Activated T-helper 17 cell treated with anti-CD3 and anti-CD28 coated beads, Interleukin-2, amount 50 U/mL, for 72 hours (primary cell): ENCODE data around the gene ADSS2. TPM values are rescaled to one million over a fixed set of nuclear protein-coding genes. Genes with fewer than 3 reads are reported as not detected.
A peak's percentile ranks its signal among the peaks of the same experiment; 100 is the strongest.

Experiments
- ATAC-seq: fragments of 150-1000 bp; cut with Tn5 transposase; replicated peaks from 2 replicates; pipeline ENCODE4 v1.10.0; 2021; ENCODE audit warnings: mild to moderate bottlenecking, moderate library complexity
- H3K27ac Mint-ChIP-seq: one replicate; pipeline ENCODE4 v1.8.0; 2022; ENCODE audit warnings: mixed read lengths
- H3K27me3 Mint-ChIP-seq: one replicate; pipeline ENCODE4 v1.8.0; 2022; ENCODE audit warnings: mixed read lengths
- H3K36me3 Mint-ChIP-seq: one replicate; pipeline ENCODE4 v1.8.0; 2022; ENCODE audit warnings: low read depth, mild to moderate bottlenecking, mixed read lengths
- H3K4me1 Mint-ChIP-seq: one replicate; pipeline ENCODE4 v1.8.0; 2022; ENCODE audit warnings: mixed read lengths
- H3K4me3 Mint-ChIP-seq: one replicate; pipeline ENCODE4 v1.8.0; 2022; ENCODE audit warnings: mild to moderate bottlenecking, mixed read lengths
- H3K9me3 Mint-ChIP-seq: one replicate; pipeline ENCODE4 v1.8.0; 2022; ENCODE audit warnings: mixed read lengths
- total RNA-seq, 2 donors: library from RNA; stranded (reverse); gene quantifications; one replicate each; pipeline ENCODE4 v1.2.3, GENCODE V29; 2022

The ADSS2 gene
- total RNA-seq, 2 donors from 2014 or later = 48.8 to 56.3 TPM

DNA sequence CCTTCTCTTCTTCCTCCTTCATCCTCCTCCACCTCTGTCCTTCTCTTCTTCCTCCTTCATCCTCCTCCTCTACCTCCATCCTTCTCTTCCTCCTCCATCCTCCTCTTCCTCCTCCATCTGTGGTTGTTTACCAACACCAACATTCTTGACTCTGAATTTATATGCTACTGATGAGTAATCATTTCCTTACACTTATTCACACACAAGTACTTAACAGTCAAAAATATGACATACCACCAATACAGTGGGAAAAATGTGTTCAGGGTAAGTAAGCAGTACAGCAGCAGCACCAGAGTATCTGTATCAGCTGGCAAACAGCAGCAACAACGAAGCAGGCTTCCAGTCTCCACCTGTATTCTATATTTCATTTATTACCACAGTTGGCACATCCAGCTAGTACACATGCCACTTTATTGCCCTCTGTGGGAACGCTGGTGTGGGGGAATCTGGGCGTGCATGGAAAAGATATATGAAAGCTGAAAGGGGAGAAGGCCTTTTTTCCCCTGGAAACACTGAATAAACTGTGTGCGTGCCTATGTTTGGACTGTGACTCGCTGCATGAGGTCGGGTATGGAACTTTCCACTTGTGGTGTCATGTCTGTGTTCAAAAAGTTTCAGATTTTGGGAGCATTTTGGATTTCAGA is 16.0 kb downstream of the ADSS2 start:
- Mint-ChIP-seq H3K9me3 (no peaks in the 10 kb centered on the region), H3K4me1 (peaks cover 38% of the 10 kb centered on the region), H3K4me3 (peak overlapping the region; percentile 56), H3K27ac (peak overlapping the region; percentile 93), H3K36me3 (peaks cover 70% of the 10 kb centered on the region), H3K27me3 (no peaks in the 10 kb centered on the region)
- ATAC-seq = peak; percentile 95

DNA sequence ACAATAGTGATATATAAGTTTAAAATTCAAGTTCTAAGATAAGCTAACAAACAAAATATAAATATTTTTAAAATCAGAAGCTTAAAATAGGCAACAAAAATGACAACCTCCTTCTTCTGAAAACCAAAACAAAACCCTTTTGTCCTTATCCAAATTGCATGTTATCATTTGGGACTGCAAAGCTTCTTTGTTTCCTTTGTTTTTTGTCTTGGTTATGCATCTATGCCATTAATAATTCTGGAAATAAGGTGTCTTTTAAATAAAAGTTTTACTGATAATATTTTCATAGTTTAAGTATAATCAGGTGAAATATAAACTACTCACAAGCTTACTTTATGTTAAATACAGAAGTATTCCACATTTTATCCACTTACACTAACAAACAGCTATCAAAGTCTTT is 20.5 kb downstream of the ADSS2 start:
- Mint-ChIP-seq H3K36me3 (peaks cover 81% of the 10 kb centered on the region), H3K4me3 (no peak overlapping the region), H3K4me1 (peaks cover 20% of the 10 kb centered on the region), H3K27me3 (no peaks in the 10 kb centered on the region), H3K27ac (no peak overlapping the region), H3K9me3 (no peaks in the 10 kb centered on the region)
- ATAC-seq = no peak

DNA sequence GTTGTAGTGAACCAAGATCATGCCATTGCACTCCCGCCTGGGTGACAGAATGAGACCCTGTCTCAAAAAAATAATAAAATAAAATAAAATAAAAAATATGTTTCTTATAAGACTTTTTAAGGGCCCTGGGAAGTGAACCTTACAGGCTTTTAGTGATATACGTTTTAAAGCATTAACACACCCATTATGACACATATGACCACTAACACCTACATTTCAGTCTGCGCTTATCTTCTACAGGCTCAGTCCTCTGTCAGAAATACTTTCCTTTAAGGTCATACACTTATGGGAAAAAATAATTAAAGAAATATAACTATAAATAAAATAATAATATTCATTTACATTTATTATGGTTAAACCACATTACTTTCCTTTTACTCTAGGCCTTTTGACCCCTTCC is 21.9 kb downstream of the ADSS2 start:
- Mint-ChIP-seq H3K9me3 (no peaks in the 10 kb centered on the region), H3K27ac (no peak overlapping the region), H3K4me1 (peaks cover 10% of the 10 kb centered on the region), H3K36me3 (peaks cover 73% of the 10 kb centered on the region), H3K4me3 (no peak overlapping the region), H3K27me3 (no peaks in the 10 kb centered on the region)
- no peak for ATAC-seq

DNA sequence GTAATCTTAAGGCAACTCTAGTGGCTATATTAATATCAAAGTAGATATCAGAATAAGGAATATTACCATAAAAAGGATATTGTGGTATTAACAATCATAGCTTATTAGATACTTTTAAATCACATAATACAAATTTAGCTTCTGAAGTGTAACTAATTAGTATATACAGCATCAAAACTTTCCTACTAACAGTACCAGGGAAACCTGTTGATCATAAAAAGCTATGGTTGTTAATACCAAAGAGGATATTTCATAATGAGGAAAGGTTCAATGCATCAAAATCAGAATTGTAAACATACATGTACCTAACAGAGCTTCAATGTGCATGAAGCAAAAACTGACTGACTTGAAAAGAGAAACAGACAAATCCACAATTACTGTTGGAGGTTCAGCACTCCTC is 24.1 kb downstream of the ADSS2 start:
- H3K27me3 Mint-ChIP-seq = no peaks in the 10 kb centered on the region
- no peak overlapping the region for H3K27ac Mint-ChIP-seq
- H3K36me3 Mint-ChIP-seq = peaks cover 75% of the 10 kb centered on the region
- ATAC-seq = no peak
- H3K9me3 Mint-ChIP-seq = no peaks in the 10 kb centered on the region
- H3K4me3 Mint-ChIP-seq = no peak overlapping the region
- H3K4me1 Mint-ChIP-seq = peaks cover 10% of the 10 kb centered on the region

DNA sequence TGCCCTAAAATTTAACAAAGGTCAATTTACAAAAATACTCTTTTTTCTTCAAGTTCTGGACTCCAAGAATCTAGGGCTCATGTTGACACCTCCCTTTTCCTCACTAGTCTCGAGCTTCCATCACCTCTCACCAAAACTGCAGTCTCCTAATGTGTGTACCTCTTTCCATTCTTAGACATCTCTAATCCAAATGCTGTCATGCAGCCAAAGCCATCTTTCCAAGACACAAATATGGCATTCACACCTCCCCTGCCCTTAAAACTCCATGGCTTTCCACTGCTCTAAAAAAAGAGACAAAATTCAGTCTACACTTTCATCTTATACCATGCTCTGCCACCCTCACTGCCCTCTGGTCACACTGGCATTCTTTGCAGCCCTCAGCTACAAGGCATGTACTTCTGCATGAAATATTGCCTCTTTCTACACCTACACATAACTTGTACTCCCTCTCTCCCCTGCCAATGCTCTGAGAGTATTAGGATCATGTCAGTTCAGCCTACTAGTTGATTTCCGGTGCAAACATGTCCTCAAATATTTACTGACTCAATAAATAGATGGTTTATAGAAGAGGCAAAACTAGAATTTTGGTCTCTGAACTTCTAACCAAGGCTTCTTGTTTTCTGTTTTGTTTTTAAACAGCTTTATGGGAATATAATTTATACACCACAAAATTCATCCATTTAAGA is 26.9 kb downstream of the ADSS2 start:
- Mint-ChIP-seq H3K9me3 (no peaks in the 10 kb centered on the region), H3K27ac (no peak overlapping the region), H3K27me3 (no peaks in the 10 kb centered on the region), H3K36me3 (peaks cover 84% of the 10 kb centered on the region), H3K4me1 (peaks cover 5% of the 10 kb centered on the region), H3K4me3 (no peak overlapping the region)
- ATAC-seq = no peak

DNA sequence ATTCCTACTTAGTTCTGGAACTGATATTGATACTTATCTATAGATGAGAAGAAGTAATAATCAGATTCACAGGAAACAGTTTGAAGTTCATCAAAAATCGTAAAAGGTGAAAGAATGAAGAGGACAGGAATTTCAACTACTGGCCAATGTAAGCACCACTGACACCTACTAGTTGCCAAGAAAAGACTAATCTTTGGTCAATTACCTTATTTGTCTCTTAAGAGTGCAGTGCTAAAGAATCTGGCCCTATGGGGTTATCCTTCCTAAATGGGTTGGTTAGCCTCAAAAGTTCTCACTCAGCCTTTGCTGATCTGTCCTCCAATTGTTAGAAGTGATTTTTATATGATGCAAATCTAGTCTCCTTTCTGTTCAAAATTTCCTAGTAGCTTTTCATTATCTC is 29.5 kb downstream of the ADSS2 start:
- peaks cover 5% of the 10 kb centered on the region for H3K4me1 Mint-ChIP-seq
- H3K36me3 Mint-ChIP-seq = peaks cover 88% of the 10 kb centered on the region
- no peak for ATAC-seq
- H3K27me3 Mint-ChIP-seq = no peaks in the 10 kb centered on the region
- no peak overlapping the region for H3K27ac Mint-ChIP-seq
- no peak overlapping the region for H3K4me3 Mint-ChIP-seq
- no peaks in the 10 kb centered on the region for H3K9me3 Mint-ChIP-seq

DNA sequence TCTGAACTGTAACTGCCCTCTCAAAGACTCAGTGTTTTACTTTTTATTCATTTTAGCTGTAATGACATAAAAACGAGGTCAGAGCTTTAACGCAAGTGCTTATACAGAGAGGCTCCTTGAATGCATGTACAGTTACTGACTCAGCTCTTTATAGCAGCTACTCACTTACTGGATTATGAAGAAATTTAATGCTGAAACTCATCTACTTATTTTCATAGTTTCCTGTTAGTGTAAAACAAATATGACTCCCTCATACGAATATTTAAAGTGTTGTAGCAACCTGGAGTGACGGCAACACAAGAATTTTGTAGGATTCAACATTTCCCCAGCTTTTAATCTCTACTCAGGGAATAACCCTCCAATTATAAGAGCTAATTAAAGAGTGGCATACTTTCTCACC is 32.7 kb downstream of the ADSS2 start:
- Mint-ChIP-seq H3K27ac (peak overlapping the region; percentile 7), H3K4me1 (peaks cover 7% of the 10 kb centered on the region), H3K4me3 (no peak overlapping the region), H3K9me3 (no peaks in the 10 kb centered on the region), H3K27me3 (no peaks in the 10 kb centered on the region), H3K36me3 (peaks cover 99% of the 10 kb centered on the region)
- ATAC-seq = no peak

DNA sequence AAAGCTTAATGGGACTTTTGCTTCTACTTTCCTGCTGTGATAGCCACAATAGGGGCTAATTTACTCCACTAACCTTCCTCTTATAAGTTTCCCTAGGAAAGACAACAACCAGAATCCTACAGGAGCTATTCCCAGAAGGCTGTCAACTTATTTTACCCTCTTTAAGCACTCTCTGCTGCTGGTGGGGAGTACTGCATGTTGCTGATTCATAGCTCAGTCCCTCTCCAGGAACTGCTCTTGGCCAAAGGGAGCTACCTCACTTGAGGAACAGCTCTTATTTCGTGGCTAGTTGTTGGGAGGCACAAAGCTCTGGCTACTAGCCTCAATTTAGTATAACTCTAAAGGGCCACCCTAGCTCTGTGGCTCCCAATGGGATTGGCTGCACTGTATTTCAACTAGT is 37.2 kb downstream of the ADSS2 start:
- no peaks in the 10 kb centered on the region for H3K9me3 Mint-ChIP-seq
- no peak for ATAC-seq
- H3K27ac Mint-ChIP-seq = peak overlapping the region; percentile 83
- no peaks in the 10 kb centered on the region for H3K27me3 Mint-ChIP-seq
- peaks cover 100% of the 10 kb centered on the region for H3K36me3 Mint-ChIP-seq
- H3K4me3 Mint-ChIP-seq = no peak overlapping the region
- H3K4me1 Mint-ChIP-seq = peaks cover 15% of the 10 kb centered on the region

DNA sequence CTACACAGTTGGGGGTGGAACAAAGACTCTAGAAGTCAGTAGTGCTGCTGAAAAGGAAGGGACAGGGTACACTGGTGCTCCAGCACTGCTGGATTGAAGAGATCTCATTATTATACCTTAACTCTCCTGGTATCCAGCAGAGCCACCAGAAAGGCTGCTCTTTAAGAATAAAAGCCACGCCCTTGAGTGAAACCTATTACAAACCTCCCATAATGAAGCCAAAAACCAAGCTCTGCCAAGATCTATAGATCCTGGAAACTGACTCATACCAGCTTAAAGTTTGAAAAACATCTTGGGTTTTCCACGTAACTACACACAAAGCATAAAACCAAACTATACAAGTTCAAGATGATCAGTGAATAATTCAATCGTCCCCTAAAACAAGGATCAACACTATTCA is 38.0 kb downstream of the ADSS2 start:
- no peak overlapping the region for H3K4me3 Mint-ChIP-seq
- peaks cover 15% of the 10 kb centered on the region for H3K4me1 Mint-ChIP-seq
- peak overlapping the region; percentile 83 for H3K27ac Mint-ChIP-seq
- no peaks in the 10 kb centered on the region for H3K9me3 Mint-ChIP-seq
- H3K27me3 Mint-ChIP-seq = no peaks in the 10 kb centered on the region
- H3K36me3 Mint-ChIP-seq = peaks cover 100% of the 10 kb centered on the region
- ATAC-seq = peak; percentile 82

DNA sequence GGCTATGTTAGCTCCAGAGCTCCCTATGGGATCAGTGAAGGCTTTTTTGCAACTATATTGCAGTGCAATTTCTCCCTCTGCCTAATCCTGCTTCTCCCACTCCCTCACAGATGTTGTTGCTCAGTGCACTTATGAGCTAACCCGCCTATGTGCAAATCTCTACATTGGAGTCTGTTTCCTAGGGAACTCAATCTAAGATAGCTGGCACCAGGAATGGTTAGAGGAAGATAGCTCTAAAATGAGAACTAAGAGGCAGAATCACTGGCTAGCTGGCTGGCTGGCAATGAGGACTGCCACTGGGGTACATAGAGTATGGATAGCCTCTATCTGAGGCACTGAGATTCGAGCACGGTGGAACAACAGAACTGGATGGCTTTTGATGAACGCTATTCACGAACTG is 39.5 kb downstream of the ADSS2 start:
- Mint-ChIP-seq H3K9me3 (no peaks in the 10 kb centered on the region), H3K27me3 (no peaks in the 10 kb centered on the region), H3K36me3 (peaks cover 100% of the 10 kb centered on the region), H3K4me1 (peaks cover 18% of the 10 kb centered on the region), H3K4me3 (no peak overlapping the region), H3K27ac (peak overlapping the region; percentile 83)
- no peak for ATAC-seq

DNA sequence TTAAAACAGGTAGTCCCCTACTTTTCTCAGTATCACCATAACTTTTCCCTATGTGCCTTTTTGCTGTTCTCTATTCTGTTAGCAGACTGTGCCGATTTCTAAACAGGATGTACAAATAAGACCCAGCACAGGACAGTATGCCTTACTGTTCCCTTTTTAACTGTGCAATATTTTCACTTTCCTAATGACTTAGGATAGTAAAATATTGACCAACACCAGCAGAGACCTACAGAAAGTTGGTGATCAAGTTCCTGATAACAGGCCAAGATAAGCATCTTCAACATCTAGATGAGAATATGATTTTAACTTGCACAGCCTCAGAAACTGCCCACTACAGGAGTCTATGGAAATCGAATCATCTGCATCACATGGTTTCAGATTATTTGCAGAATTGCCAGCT is 42.0 kb downstream of the ADSS2 start:
- peak overlapping the region; percentile 40 for H3K27ac Mint-ChIP-seq
- H3K9me3 Mint-ChIP-seq = peaks cover 5% of the 10 kb centered on the region
- no peak overlapping the region for H3K4me3 Mint-ChIP-seq
- H3K36me3 Mint-ChIP-seq = peaks cover 100% of the 10 kb centered on the region
- peak; percentile 26 for ATAC-seq
- no peaks in the 10 kb centered on the region for H3K27me3 Mint-ChIP-seq
- peaks cover 21% of the 10 kb centered on the region for H3K4me1 Mint-ChIP-seq

DNA sequence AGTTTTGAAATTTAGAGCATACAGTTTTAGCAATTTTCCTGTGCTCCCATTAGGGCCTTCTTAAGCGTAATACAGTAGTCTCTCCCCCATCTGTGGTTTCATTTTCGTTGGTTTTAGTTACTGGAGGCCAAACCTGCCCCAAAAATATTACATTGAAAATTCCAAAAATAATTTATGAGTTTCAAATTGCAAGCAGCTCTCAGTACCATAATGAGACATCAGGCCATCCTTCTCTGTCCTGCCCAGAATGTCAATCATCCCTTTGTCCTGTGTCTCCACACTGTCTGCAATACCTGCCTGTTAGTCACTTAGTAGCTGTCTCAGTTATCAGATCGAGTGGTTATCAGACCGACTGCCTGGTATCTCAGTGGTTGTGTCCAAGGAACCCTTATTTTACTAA is 45.4 kb downstream of the ADSS2 start:
- Mint-ChIP-seq H3K27ac (no peak overlapping the region), H3K4me3 (no peak overlapping the region), H3K4me1 (peaks cover 7% of the 10 kb centered on the region), H3K27me3 (no peaks in the 10 kb centered on the region), H3K36me3 (peaks cover 100% of the 10 kb centered on the region), H3K9me3 (peaks cover 15% of the 10 kb centered on the region)
- ATAC-seq = no peak

DNA sequence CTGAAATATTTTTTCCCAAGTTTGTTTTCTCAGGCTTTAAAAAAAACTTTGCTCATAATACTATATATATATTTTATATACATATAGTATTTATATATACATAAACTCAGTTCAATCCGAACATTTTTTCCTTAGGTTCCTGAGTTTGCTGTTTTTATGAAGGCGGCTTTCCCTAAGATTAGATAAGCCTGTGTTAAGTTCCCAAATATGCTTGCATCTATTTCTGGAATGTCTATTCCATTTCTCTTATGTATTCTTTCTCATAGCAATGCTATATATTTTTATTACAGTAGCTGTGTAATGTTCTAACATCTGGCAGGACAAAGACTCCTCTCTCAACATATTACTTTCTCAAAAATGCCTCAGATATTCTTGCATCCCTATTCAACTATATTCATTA is 45.9 kb downstream of the ADSS2 start:
- no peak for ATAC-seq
- H3K9me3 Mint-ChIP-seq = peaks cover 20% of the 10 kb centered on the region

DNA sequence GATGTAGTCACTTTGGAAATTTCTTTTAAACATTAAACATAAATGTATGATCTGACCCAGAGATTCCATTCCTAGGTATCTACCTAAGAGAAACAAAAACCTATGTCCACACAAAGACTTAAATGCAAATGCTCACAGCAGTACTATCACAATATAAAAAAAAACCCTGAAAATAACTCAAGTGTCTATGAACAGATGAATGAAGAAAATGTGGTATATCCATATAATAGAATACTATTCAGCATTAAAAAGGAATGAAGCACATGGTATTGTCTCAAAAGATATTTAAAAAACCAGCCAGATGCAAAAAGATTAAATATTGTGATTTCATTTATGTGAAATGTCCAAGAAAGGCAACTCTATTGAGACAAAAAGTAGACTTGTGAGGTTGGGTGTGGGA is 48.3 kb downstream of the ADSS2 start:
- Mint-ChIP-seq H3K27me3 (no peaks in the 10 kb centered on the region), H3K36me3 (peaks cover 79% of the 10 kb centered on the region), H3K4me1 (peaks cover 14% of the 10 kb centered on the region), H3K9me3 (peaks cover 20% of the 10 kb centered on the region), H3K27ac (no peak overlapping the region), H3K4me3 (no peak overlapping the region)
- no peak for ATAC-seq

More for the DNA sequence above, 45.9 kb downstream of the ADSS2 start:
- Mint-ChIP-seq H3K27me3 (no peaks in the 10 kb centered on the region), H3K36me3 (peaks cover 100% of the 10 kb centered on the region), H3K27ac (no peak overlapping the region), H3K4me3 (no peak overlapping the region), H3K4me1 (peaks cover 10% of the 10 kb centered on the region)

DNA sequence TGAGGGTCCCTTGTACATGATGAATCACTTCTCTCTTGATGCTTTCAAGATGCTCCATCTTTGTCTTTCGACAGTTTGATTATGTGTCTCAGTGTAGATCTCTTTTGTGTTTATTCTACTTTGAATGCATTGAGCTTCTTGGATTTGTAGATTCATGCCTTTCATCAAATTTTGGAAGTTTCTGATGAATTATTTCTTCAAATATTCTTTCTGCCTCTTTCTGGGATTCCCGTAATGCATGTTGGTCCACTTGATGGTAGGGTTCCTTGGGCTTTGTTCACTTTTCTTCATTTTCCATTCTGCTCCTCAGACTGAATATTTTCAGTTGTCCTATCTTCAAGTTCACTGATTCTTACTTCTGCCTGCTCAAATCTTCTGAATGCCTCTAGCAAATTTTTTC is 50.7 kb downstream of the ADSS2 start:
- H3K27ac Mint-ChIP-seq = peak overlapping the region; percentile 14
- no peak for ATAC-seq

More for the DNA sequence above, 50.7 kb downstream of the ADSS2 start:
- Mint-ChIP-seq H3K4me3 (no peak overlapping the region), H3K9me3 (peaks cover 15% of the 10 kb centered on the region), H3K4me1 (peaks cover 7% of the 10 kb centered on the region), H3K36me3 (peaks cover 54% of the 10 kb centered on the region), H3K27me3 (no peaks in the 10 kb centered on the region)
